Measurements from ENCODE around the gene ARPC2. TPM values are rescaled to one million over a fixed set of nuclear protein-coding genes. Genes with fewer than 3 reads are reported as not detected.

Gene ARPC2
- total RNA-seq, 1 experiment from 2014 or later, result 187 TPM

- CTCF ChIA-PET, result interaction anchor here (0.9 kb wide), 1 partner anchor 9 kb away, joined by 3 read pairs; no protein-coding TSS in a partner anchor
- POLR2A ChIA-PET, result no interaction called here
- BruUV-seq (replicated peaks), result no TSS peak
Measured at GRCh38 chr2:218262237-218262600, 45.2 kb downstream of the ARPC2 start.

More at GRCh38 chr2:218262237-218262600, 45.2 kb downstream of the ARPC2 start:
- peaks cover 0 to 5% of the 10 kb centered on the region in 2 experiments; a peak in 1 of 4 replicates for H3K4me1 ChIP-seq (ENCODE audit: control insufficient read depth in 1 of 2, insufficient read depth in 2 of 2, low read length in 2 of 2)
- H3K27ac ChIP-seq (ENCODE audit: low read depth, low read length), result no peak overlapping the region
- TF ChIP-seq POLR2AphosphoS5 (IDR thresholded peaks at IDR 0.05; ENCODE audit: low read depth, low read length) (no peak), EGR1 (IDR thresholded peaks at IDR 0.05; ENCODE audit: low read depth) (no peak), YY1 (IDR thresholded peaks at IDR 0.05; ENCODE audit: extremely low read depth, insufficient replicate concordance, low read depth, low read length) (no peak), CTCF (IDR thresholded peaks at IDR 0.05 in 2 of 3, conservative IDR thresholded peaks at IDR 0.05 in 1 of 3; ENCODE audit: borderline replicate concordance in 1 of 3, insufficient read depth in 1 of 3, low read depth in 2 of 3, low read length in 2 of 3) (no peak), RAD21 (IDR thresholded peaks at IDR 0.05; ENCODE audit: low read depth) (no peak), SIN3A (IDR thresholded peaks at IDR 0.05; ENCODE audit: low read depth) (no peak), ZNF274 (IDR thresholded peaks at IDR 0.05; ENCODE audit: low read depth, low read length) (no peak), JUND (IDR thresholded peaks at IDR 0.05) (no peak)
- TF ChIP-seq, protein P1, sequence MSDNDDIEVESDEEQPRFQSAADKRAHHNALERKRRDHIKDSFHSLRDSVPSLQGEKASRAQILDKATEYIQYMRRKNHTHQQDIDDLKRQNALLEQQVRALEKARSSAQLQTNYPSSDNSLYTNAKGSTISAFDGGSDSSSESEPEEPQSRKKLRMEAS (IDR thresholded peaks at IDR 0.05), result no peak
- H3K36me3 ChIP-seq (ENCODE audit: control insufficient read depth in 1 of 2, insufficient read depth in 2 of 2, low read length in 2 of 2), result peaks cover 9% of the 10 kb centered on the region in 2 experiments; a peak in 2 of 4 replicates
- no peaks in the 10 kb centered on the region for H4K20me1 ChIP-seq (ENCODE audit: insufficient read depth)
- DNase-seq (ENCODE audit: low read depth, low spot score) (no peak), ATAC-seq (no peak)
- no peaks in the 10 kb centered on the region for H3K79me2 ChIP-seq (ENCODE audit: insufficient read depth, low read length)
- no peak overlapping the region for H3K9ac ChIP-seq (ENCODE audit: low read length)
- H3K4me2 ChIP-seq (ENCODE audit: low read length), result no peak overlapping the region
- intact Hi-C loops (cut with micrococcal nuclease), result no loop called here
- no peaks in the 10 kb centered on the region for H3K9me2 ChIP-seq (ENCODE audit: insufficient read depth)
- H3K4me3 ChIP-seq (replicated peaks in 1 of 2; ENCODE audit: low read depth in 1 of 2, low read length in 2 of 2), result no peak overlapping the region
- no peaks in the 10 kb centered on the region for H3K9me3 ChIP-seq (ENCODE audit: control insufficient read depth in 1 of 2, insufficient read depth in 1 of 2, low read depth in 1 of 2, low read length in 2 of 2)
- RAD21 ChIA-PET (ENCODE audit: low non-redundant PET in 1 of 2, low total read pairs in 2 of 2, uncharacterized antibody in 2 of 2, unreplicated experiment in 2 of 2), result no interaction called here
- H2AFZ ChIP-seq (ENCODE audit: low read depth, low read length, poor library complexity, severe bottlenecking), result no peak overlapping the region
- no peaks in the 10 kb centered on the region for H3K27me3 ChIP-seq (ENCODE audit: insufficient read depth, low read length)

Measured in HCT116 (cell line).